ENCODE results near the gene TAS2R43. TPM values are rescaled to one million over a fixed set of nuclear protein-coding genes. Genes with fewer than 3 reads are reported as not detected.

Gene TAS2R43
- total and polyA plus RNA-seq, 2 of the 8 experiments (the other 6 are each of a cell fraction or from before 2014, with no cell fraction given) = 0.18 TPM; not detected in 1

- no peak for TF ChIP-seq SAP30 (IDR thresholded peaks at IDR 0.05; ENCODE audit: insufficient read depth, insufficient replicate concordance, low read length)
- TF ChIP-seq TCF12 (IDR thresholded peaks at IDR 0.05; ENCODE audit: low read depth, low read length) = no peak
Observed at GRCh38 chr12:11078246-11078645, 13.9 kb downstream of the TAS2R43 start (continued).

Measured in H1 (cell line).